PC-3 (cell line): ENCODE results near the gene TEX2. TPM values are rescaled to one million over a fixed set of nuclear protein-coding genes. Genes with fewer than 3 reads are reported as not detected.

Experiments
- ATAC-seq: fragments of 200-7000 bp; cut with Tn5 transposase; 2 replicates; pipeline ENCODE4 v1.9.1; 2020; ENCODE audit warnings: mild to moderate bottlenecking, moderate library complexity
- BruUV-seq: library from RNA; stranded (reverse); fragments of 400-500 nt; replicated peaks from 2 replicates; lab custom pipeline; 2021; lab: Mats Ljungman, UMichigan
- CTCF ChIA-PET: fragments of 300-600 bp; sonication (Branson Sonifier 250); formaldehyde crosslinking; loops from one replicate; lab custom pipeline; 2022; ENCODE audit warnings: antibody characterized with exemption; lab: Charles Lee
- POLR2A ChIA-PET: fragments of 300-600 bp; sonication (Branson Sonifier 250); formaldehyde crosslinking; loops from one replicate; lab custom pipeline; 2022; ENCODE audit warnings: antibody characterized with exemption; ENCODE audit not compliant: unreplicated experiment; lab: Charles Lee
- DNase-seq: peaks from one replicate; pipeline ENCODE4 v3.0.0-alpha.2; 2015
- H2AFZ ChIP-seq: fragments of 300-600 bp; sonication (generic); 2 replicates; pipeline ENCODE4 v1.6.0; 2016; ENCODE audit warnings: antibody characterized with exemption, low read length
- H3F3A ChIP-seq: fragments of 300-600 bp; sonication (generic); one replicate; pipeline ENCODE4 v1.6.0; 2017; ENCODE audit warnings: antibody characterized with exemption, low read length, control low read depth, mild to moderate bottlenecking; ENCODE audit not compliant: unreplicated experiment
- H3K27ac ChIP-seq: fragments of 300-600 bp; sonication (generic); 2 replicates; pipeline ENCODE4 v1.5.1; 2016; ENCODE audit warnings: mild to moderate bottlenecking, low read length
- H3K27me3 ChIP-seq: fragments of 300-600 bp; sonication (generic); 2 replicates; pipeline ENCODE4 v1.6.1; 2016; ENCODE audit warnings: low read length, mixed read lengths
- H3K36me3 ChIP-seq: fragments of 300-600 bp; sonication (generic); 2 replicates; pipeline ENCODE4 v1.6.1; 2016; ENCODE audit warnings: low read depth, mixed run types, low read length, mixed read lengths
- H3K4me1 ChIP-seq: fragments of 300-600 bp; sonication (generic); 2 replicates; pipeline ENCODE4 v1.5.1; 2016; ENCODE audit warnings: low read length; ENCODE audit not compliant: insufficient read depth
- H3K4me2 ChIP-seq: fragments of 300-600 bp; sonication (generic); 2 replicates; pipeline ENCODE4 v1.6.0; 2016; ENCODE audit warnings: low read length
- H3K4me3 ChIP-seq: fragments of 300-600 bp; sonication (generic); 2 replicates; pipeline ENCODE4 v1.5.1; 2016; ENCODE audit warnings: mild to moderate bottlenecking, low read length, mixed read lengths
- H3K79me2 ChIP-seq: fragments of 300-600 bp; sonication (generic); 2 replicates; pipeline ENCODE4 v1.6.1; 2017; ENCODE audit warnings: low read length, mixed read lengths
- H3K9ac ChIP-seq: fragments of 300-600 bp; sonication (generic); 2 replicates; pipeline ENCODE4 v1.6.0; 2016; ENCODE audit warnings: mild to moderate bottlenecking, low read length
- H3K9me2 ChIP-seq: fragments of 300-600 bp; sonication (generic); replicated peaks from 2 replicates; pipeline ENCODE4 v1.6.1; 2016; ENCODE audit warnings: mixed run types, low read length, mixed read lengths
- H3K9me3 ChIP-seq: fragments of 300-600 bp; sonication (generic); 2 replicates; pipeline ENCODE4 v1.6.1; 2016; ENCODE audit warnings: low read length, mixed read lengths
- H4K20me1 ChIP-seq: fragments of 300-600 bp; sonication (generic); 2 replicates; pipeline ENCODE4 v1.6.1; 2016; ENCODE audit warnings: low read length, mixed read lengths
- EZH2 ChIP-seq: fragments of 300-600 bp; sonication (generic); IDR thresholded peaks from one replicate; pipeline ENCODE4 v1.6.1; 2017; ENCODE audit warnings: antibody characterized with exemption, mild to moderate bottlenecking, low read length; ENCODE audit not compliant: unreplicated experiment
- EZH2phosphoT487 ChIP-seq: fragments of 300-600 bp; sonication (generic); IDR thresholded peaks from 2 replicates; pipeline ENCODE4 v1.6.1; 2018; ENCODE audit warnings: mild to moderate bottlenecking, antibody characterized with exemption, low read length, borderline replicate concordance
- intact Hi-C: fragments of 100-400 bp; cut with micrococcal nuclease; formaldehyde crosslinking; loops from 2 replicates; pipeline ENCODE4 v1.9.0; 2023
- total RNA-seq: library from RNA; depleted of rRNA; stranded (reverse); fragments of >200 nt; gene quantifications from 2 replicates; pipeline ENCODE4 v1.2.3, GENCODE V29; 2014
- TF ChIP-seq, protein P1 (sequence below): fragments of 300-600 bp; sonication (generic); conservative IDR thresholded peaks from 2 replicates; pipeline ENCODE4 v1.5.1; 2017; ENCODE audit warnings: antibody characterized with exemption, low read depth, mild to moderate bottlenecking, low read length

TEX2 gene
- total RNA-seq, 1 experiment from 2014 or later, result 44.2 TPM

DNA sequence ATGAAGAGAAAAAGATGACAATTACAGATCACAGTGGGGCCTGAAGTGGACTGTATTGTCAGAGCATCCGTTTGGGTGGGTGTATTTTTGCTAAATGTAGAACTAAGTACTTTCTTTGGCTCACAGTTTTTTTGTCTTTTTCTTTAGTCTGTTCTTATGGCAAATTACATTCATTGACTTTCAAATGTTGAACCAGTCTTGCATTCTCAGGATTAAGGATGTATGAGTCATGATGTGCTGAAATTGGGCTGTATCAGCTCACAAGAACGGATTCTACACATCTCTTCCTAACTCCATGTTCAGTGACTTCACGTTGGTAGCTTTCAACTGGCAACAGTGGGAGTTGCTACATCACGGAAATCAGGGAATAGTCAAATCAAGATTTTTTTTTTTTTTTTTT, 66.5 kb downstream of the TEX2 start:
- POLR2A ChIA-PET, result interaction anchor here (0.7 kb wide), 1 partner anchor 39 kb away, joined by 7 read pairs; no protein-coding TSS in a partner anchor
- Histone ChIP-seq H3K4me3 (no peak overlapping the region), H3K36me3 (0 out of 2 replicates have a peak, but pooled peaks cover 4% of the 10 kb centered on the region), H3F3A (no peaks in the 10 kb centered on the region), H2AFZ (no peak overlapping the region), H3K27ac (no peak overlapping the region), H3K27me3 (no peaks in the 10 kb centered on the region), H3K9ac (no peak overlapping the region), H3K9me3 (no peaks in the 10 kb centered on the region), H3K4me2 (no peak overlapping the region), H3K4me1 (peaks cover 4% of the 10 kb centered on the region), H3K79me2 (peaks cover 7% of the 10 kb centered on the region), H3K9me2 (no peaks in the 10 kb centered on the region), H4K20me1 (no peaks in the 10 kb centered on the region)
- intact Hi-C loops, result no loop called here
- TF ChIP-seq EZH2 (no peak), EZH2phosphoT487 (no peak)
- TF ChIP-seq, protein P1, sequence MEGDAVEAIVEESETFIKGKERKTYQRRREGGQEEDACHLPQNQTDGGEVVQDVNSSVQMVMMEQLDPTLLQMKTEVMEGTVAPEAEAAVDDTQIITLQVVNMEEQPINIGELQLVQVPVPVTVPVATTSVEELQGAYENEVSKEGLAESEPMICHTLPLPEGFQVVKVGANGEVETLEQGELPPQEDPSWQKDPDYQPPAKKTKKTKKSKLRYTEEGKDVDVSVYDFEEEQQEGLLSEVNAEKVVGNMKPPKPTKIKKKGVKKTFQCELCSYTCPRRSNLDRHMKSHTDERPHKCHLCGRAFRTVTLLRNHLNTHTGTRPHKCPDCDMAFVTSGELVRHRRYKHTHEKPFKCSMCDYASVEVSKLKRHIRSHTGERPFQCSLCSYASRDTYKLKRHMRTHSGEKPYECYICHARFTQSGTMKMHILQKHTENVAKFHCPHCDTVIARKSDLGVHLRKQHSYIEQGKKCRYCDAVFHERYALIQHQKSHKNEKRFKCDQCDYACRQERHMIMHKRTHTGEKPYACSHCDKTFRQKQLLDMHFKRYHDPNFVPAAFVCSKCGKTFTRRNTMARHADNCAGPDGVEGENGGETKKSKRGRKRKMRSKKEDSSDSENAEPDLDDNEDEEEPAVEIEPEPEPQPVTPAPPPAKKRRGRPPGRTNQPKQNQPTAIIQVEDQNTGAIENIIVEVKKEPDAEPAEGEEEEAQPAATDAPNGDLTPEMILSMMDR, result no peak
- CTCF ChIA-PET, result no interaction called here
- DNase-seq (peak; percentile 41), ATAC-seq (peak; percentile 49; the same call in 1 of the 2 replicates)
- no TSS peak for BruUV-seq

DNA sequence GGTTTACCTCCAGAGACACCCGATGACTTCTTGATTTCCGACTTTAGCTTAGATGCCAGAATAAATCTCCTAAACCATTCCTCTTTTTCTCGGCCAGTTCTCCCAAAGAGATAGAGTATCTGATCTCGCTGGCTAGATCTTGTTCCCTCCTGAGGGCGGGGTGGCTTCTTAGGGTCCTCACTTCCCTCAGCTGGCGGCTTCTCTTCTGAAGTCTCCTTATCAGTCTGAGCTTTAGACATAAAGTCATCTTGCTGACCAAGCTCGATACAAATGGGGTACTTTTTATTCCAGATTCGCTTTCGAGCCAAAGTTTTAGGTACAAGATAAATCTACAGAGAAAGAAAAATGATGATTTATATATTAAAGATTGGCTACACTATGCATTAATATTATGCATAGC, 69.5 kb downstream of the TEX2 start:
- Histone ChIP-seq H4K20me1 (no peaks in the 10 kb centered on the region), H2AFZ (no peak overlapping the region), H3K36me3 (0 out of 2 replicates have a peak, but pooled peaks cover 4% of the 10 kb centered on the region), H3K4me2 (no peak overlapping the region), H3K9me3 (no peaks in the 10 kb centered on the region), H3K9me2 (no peaks in the 10 kb centered on the region), H3K4me1 (peaks cover 4% of the 10 kb centered on the region), H3F3A (no peaks in the 10 kb centered on the region), H3K27me3 (no peaks in the 10 kb centered on the region), H3K9ac (no peak overlapping the region), H3K27ac (no peak overlapping the region), H3K79me2 (0 out of 2 replicates have a peak, but pooled peaks cover 5% of the 10 kb centered on the region), H3K4me3 (no peak overlapping the region)
- intact Hi-C loops, result no loop called here
- no peak for DNase-seq
- no peak for ATAC-seq
- ChIA-PET POLR2A (no interaction called here), CTCF (no interaction called here)
- no TSS peak for BruUV-seq
- TF ChIP-seq EZH2phosphoT487 (no peak), EZH2 (no peak)
- TF ChIP-seq, protein P1, result no peak

DNA sequence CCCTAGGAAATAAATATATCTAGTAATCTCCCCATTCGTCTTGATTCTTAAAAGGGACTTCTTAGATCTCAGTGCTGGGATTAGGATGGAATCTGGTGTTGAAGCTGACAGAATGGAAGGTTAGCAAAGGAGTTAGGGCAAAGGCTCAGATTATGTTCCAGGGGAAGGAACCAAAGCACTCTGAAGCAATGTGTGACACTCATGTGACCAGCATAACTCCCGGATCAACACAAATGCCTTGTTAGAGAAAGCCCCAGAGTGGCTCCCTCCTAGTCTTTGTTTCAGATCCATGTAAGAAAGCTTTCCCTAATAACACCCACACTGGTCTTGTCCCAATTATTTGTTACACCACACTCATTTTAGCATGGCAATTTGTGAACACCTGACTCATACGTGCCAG, 70.5 kb downstream of the TEX2 start:
- intact Hi-C loops, result no loop called here
- no TSS peak for BruUV-seq
- Histone ChIP-seq H3K36me3 (0 out of 2 replicates have a peak, but pooled peaks cover 4% of the 10 kb centered on the region), H3K9me3 (no peaks in the 10 kb centered on the region), H3K9me2 (no peaks in the 10 kb centered on the region), H3K27ac (no peak overlapping the region), H3F3A (no peaks in the 10 kb centered on the region), H3K4me3 (no peak overlapping the region), H4K20me1 (no peaks in the 10 kb centered on the region), H3K27me3 (no peaks in the 10 kb centered on the region), H3K9ac (no peak overlapping the region), H3K79me2 (0 out of 2 replicates have a peak, but pooled peaks cover 5% of the 10 kb centered on the region), H2AFZ (no peak overlapping the region), H3K4me1 (peaks cover 4% of the 10 kb centered on the region), H3K4me2 (no peak overlapping the region)
- DNase-seq, result no peak
- no peak for ATAC-seq
- ChIA-PET CTCF (no interaction called here), POLR2A (no interaction called here)
- TF ChIP-seq EZH2phosphoT487, result no peak
- no peak for TF ChIP-seq EZH2
- TF ChIP-seq, protein P1, result no peak
